Measurements from ENCODE around the gene ZNF354B. TPM values are rescaled to one million over a fixed set of nuclear protein-coding genes. Genes with fewer than 3 reads are reported as not detected.

The ZNF354B gene
- total and polyA plus RNA-seq, 4 donors, result 1.9 to 8.3 (median 4.0) TPM

GRCh38 chr5:178820001-178820400 lies 39.8 kb upstream of the ZNF354B start:
- Histone ChIP-seq H3K27me3 (ENCODE audit: control insufficient read depth in 4 of 4, insufficient read depth in 4 of 4, low read length in 3 of 4) (no peaks in the 10 kb centered on the region), H3K4me3 (ENCODE audit: low read depth in 1 of 3, low read length in 3 of 3) (no peak overlapping the region), H3K9ac (ENCODE audit: low read depth in 1 of 2, low read length in 2 of 2) (no peak overlapping the region), H3K36me3 (ENCODE audit: control insufficient read depth in 4 of 4, insufficient read depth in 3 of 4, low read depth in 1 of 4, low read length in 3 of 4) (no peaks in the 10 kb centered on the region), H3K9me3 (ENCODE audit: control insufficient read depth in 4 of 4, low read length in 3 of 4) (peaks cover 0 to 6% (median under 1%) of the 10 kb centered on the region in 4 donors), H3K4me1 (ENCODE audit: control insufficient read depth in 4 of 4, insufficient read depth in 4 of 4, low read length in 3 of 4) (no peaks in the 10 kb centered on the region), H3K27ac (ENCODE audit: low read depth in 1 of 2, low read length in 2 of 2) (no peak overlapping the region)
- DNase-seq (ENCODE audit: low spot score), result no peak
- TF ChIP-seq YY1 (IDR thresholded peaks at IDR 0.05), result no peak
- no peak for TF ChIP-seq HNF4A (conservative IDR thresholded peaks at IDR 0.05)
- TF ChIP-seq, protein P1, sequence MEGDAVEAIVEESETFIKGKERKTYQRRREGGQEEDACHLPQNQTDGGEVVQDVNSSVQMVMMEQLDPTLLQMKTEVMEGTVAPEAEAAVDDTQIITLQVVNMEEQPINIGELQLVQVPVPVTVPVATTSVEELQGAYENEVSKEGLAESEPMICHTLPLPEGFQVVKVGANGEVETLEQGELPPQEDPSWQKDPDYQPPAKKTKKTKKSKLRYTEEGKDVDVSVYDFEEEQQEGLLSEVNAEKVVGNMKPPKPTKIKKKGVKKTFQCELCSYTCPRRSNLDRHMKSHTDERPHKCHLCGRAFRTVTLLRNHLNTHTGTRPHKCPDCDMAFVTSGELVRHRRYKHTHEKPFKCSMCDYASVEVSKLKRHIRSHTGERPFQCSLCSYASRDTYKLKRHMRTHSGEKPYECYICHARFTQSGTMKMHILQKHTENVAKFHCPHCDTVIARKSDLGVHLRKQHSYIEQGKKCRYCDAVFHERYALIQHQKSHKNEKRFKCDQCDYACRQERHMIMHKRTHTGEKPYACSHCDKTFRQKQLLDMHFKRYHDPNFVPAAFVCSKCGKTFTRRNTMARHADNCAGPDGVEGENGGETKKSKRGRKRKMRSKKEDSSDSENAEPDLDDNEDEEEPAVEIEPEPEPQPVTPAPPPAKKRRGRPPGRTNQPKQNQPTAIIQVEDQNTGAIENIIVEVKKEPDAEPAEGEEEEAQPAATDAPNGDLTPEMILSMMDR (IDR thresholded peaks at IDR 0.05; ENCODE audit: low read depth, low read length, missing input control), result no peak
- TF ChIP-seq RAD21 (IDR thresholded peaks at IDR 0.05), result no peak
- TF ChIP-seq, protein P2, sequence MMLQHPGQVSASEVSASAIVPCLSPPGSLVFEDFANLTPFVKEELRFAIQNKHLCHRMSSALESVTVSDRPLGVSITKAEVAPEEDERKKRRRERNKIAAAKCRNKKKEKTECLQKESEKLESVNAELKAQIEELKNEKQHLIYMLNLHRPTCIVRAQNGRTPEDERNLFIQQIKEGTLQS (IDR thresholded peaks at IDR 0.05), result no peak
- no peak for TF ChIP-seq HNF4G (IDR thresholded peaks at IDR 0.05)
- no peak for TF ChIP-seq FOXA2 (IDR thresholded peaks at IDR 0.05)
- no peak for TF ChIP-seq EGR1 (IDR thresholded peaks at IDR 0.05; ENCODE audit: low read depth in 2 of 2)
- TF ChIP-seq FOXA1 (IDR thresholded peaks at IDR 0.05), result no peak
- no peak for TF ChIP-seq SP1 (IDR thresholded peaks at IDR 0.05)
- TF ChIP-seq, protein P3, sequence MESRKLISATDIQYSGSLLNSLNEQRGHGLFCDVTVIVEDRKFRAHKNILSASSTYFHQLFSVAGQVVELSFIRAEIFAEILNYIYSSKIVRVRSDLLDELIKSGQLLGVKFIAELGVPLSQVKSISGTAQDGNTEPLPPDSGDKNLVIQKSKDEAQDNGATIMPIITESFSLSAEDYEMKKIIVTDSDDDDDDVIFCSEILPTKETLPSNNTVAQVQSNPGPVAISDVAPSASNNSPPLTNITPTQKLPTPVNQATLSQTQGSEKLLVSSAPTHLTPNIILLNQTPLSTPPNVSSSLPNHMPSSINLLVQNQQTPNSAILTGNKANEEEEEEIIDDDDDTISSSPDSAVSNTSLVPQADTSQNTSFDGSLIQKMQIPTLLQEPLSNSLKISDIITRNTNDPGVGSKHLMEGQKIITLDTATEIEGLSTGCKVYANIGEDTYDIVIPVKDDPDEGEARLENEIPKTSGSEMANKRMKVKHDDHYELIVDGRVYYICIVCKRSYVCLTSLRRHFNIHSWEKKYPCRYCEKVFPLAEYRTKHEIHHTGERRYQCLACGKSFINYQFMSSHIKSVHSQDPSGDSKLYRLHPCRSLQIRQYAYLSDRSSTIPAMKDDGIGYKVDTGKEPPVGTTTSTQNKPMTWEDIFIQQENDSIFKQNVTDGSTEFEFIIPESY (IDR thresholded peaks at IDR 0.05), result no peak
- no peak for TF ChIP-seq TAF1 (conservative IDR thresholded peaks at IDR 0.05)
- TF ChIP-seq, protein P4, sequence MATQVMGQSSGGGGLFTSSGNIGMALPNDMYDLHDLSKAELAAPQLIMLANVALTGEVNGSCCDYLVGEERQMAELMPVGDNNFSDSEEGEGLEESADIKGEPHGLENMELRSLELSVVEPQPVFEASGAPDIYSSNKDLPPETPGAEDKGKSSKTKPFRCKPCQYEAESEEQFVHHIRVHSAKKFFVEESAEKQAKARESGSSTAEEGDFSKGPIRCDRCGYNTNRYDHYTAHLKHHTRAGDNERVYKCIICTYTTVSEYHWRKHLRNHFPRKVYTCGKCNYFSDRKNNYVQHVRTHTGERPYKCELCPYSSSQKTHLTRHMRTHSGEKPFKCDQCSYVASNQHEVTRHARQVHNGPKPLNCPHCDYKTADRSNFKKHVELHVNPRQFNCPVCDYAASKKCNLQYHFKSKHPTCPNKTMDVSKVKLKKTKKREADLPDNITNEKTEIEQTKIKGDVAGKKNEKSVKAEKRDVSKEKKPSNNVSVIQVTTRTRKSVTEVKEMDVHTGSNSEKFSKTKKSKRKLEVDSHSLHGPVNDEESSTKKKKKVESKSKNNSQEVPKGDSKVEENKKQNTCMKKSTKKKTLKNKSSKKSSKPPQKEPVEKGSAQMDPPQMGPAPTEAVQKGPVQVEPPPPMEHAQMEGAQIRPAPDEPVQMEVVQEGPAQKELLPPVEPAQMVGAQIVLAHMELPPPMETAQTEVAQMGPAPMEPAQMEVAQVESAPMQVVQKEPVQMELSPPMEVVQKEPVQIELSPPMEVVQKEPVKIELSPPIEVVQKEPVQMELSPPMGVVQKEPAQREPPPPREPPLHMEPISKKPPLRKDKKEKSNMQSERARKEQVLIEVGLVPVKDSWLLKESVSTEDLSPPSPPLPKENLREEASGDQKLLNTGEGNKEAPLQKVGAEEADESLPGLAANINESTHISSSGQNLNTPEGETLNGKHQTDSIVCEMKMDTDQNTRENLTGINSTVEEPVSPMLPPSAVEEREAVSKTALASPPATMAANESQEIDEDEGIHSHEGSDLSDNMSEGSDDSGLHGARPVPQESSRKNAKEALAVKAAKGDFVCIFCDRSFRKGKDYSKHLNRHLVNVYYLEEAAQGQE (IDR thresholded peaks at IDR 0.05), result no peak
- TF ChIP-seq MAX (IDR thresholded peaks at IDR 0.05), result no peak
- TF ChIP-seq NR2F2 (IDR thresholded peaks at IDR 0.05), result no peak
- no peak for TF ChIP-seq GABPA (IDR thresholded peaks at IDR 0.05 in 1 of 2, conservative IDR thresholded peaks at IDR 0.05 in 1 of 2)
- TF ChIP-seq RXRA (IDR thresholded peaks at IDR 0.05), result no peak
- no peak for TF ChIP-seq JUND (IDR thresholded peaks at IDR 0.05)
- WGBS, result 85% methylated on average over 2 of the region's 2 CpGs
